Activated naive CD8-positive, alpha-beta T cell treated with anti-CD3 and anti-CD28 coated beads, Interleukin-2, amount 50 U/mL, for 16 hours (primary cell): ENCODE results near the gene FAR1.
"Not testable (repeated sequence)": the region's sequence is repeated elsewhere in the genome, so short reads cannot be mapped to it uniquely, and the experiment has no call there.

Source experiments
- DNase-seq: peaks from one replicate; pipeline ENCODE4 v3.0.0-alpha.2; 2020; ENCODE audit warnings: low read depth, low spot score

FAR1 gene, protein sequence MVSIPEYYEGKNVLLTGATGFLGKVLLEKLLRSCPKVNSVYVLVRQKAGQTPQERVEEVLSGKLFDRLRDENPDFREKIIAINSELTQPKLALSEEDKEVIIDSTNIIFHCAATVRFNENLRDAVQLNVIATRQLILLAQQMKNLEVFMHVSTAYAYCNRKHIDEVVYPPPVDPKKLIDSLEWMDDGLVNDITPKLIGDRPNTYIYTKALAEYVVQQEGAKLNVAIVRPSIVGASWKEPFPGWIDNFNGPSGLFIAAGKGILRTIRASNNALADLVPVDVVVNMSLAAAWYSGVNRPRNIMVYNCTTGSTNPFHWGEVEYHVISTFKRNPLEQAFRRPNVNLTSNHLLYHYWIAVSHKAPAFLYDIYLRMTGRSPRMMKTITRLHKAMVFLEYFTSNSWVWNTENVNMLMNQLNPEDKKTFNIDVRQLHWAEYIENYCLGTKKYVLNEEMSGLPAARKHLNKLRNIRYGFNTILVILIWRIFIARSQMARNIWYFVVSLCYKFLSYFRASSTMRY

GRCh38 chr11:13668102-13668956, at the start of gene FAR1:
FAR1 (plus strand) TSS chr11:13668668; CDS start chr11:13694766, 26,098 bp downstream.
- peak; percentile 93 for DNase-seq

GRCh38 chr11:13620063-13620462, 48.4 kb upstream of the FAR1 start:
- no peak for DNase-seq

DNA sequence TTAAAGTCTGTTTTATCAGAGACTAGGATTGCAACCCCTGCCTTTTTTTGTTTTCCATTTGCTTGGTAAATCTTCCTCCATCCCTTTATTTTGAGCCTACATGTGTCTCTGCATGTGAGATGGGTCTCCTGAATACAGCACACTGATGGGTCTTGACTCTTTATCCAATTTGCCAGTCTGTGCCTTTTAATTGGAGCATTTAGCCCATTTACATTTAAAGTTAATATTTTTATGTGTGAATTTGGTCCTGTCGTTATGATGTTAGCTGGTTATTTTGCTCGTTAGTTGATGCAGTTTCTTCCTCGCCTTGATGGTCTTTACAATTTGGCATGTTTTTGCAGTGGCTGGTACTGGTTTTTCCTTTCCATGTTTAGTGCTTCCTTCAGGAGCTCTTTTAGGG, 41.6 kb upstream of the FAR1 start:
- DNase-seq: not testable (repeated sequence)

GRCh38 chr11:13628634-13629033, 39.8 kb upstream of the FAR1 start:
- not testable (repeated sequence) for DNase-seq

DNA sequence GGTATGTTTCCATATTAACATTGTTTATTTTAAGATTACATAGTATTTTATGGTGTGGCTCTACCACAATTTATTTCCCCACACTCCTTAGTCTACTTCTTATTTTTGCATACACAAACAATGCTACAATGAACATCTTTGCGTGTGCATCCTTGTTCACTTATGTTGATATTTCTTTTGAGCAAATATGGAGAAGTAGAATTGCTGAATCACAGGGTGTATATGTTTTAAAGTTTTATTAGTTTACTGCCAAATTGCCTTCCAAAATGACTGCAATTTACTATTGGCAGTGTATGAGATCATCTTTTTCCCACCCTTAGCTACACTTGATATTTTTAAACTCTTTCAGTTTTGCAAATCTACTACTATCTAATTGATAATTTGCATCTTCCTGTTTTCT, 38.7 kb upstream of the FAR1 start:
- no peak for DNase-seq

DNA sequence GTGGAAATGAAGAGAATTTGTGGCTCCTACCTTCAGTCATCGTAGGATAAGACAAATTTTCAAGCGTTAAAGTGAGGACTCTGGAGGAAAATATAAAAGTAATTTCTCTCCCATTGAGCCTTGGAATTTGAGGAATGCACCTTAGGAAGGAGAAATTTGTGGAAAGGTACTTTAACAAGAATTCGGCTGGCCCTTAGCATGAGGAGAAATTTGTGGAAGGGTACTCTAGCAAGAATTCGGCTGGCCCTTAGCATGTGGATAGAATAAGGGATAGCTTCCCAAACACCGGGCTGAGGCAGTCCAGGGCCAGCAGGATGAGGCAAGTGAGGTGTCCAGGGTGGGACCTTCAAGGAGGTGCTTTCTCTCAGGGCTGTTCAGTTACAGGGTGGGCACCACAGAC, 33.2 kb upstream of the FAR1 start:
- no peak for DNase-seq

GRCh38 chr11:13635804-13636203, 32.7 kb upstream of the FAR1 start:
- DNase-seq: no peak

GRCh38 chr11:13637125-13638069, 31.1 kb upstream of the FAR1 start:
- DNase-seq: no peak

- no peak for DNase-seq
Measured at GRCh38 chr11:13638422-13638821, 30.0 kb upstream of the FAR1 start.

GRCh38 chr11:13644997-13645687, 23.3 kb upstream of the FAR1 start:
- no peak for DNase-seq

DNA sequence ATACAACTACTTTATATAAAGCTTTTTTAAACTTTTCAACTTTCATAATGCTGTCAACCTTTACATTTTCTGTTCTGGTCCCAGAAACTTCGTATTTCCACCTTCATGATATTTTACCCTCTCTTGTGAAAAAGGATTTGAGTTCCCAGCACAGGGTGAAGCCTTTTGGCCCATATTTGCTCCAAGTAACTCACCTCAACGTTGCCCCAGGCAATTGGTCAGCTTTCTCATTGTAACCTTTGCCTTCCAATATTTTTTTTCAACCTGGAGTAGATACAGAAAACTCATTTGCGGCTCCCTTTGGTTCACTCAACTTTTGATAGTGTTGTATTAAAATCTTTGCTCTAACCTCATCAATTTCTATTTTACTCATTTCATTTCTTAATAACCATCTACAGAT, 21.1 kb upstream of the FAR1 start:
- DNase-seq: no peak

DNA sequence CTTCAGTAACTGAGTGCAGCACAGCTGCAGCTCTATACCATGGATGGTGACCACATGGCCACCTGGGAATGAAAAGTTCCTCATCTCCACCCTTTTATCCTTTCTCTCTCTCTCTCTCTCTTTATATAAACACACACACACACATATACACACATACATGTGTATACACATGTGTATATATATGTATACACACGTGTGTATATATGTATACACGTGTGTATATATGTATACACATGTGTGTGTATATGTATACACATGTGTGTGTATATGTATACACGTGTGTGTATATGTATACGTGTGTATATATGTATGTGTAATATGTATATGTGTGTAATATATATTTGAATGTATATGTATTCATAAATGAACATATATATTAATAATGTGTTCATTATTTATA, 18.8 kb upstream of the FAR1 start:
- no peak for DNase-seq

DNA sequence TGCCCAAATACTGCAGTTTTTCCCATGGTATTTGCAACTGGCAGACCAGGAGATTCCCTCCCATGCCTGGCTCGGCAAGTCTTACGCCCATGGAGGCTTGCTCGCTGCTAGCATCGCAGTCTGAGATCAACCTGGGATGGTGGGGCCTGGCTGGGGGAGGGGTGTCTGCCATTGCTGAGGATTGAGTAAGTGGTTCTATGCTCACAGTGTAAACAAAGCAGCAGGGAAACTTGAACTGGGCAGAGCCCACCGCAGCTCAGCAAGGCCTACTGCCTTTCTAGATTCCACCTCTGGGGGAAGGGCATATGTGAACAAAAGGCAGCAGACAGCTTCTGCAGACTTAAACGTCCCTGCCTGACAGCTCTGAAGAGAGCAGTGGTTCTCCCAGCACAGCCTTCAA, 17.0 kb upstream of the FAR1 start:
- DNase-seq: not testable (repeated sequence)

DNA sequence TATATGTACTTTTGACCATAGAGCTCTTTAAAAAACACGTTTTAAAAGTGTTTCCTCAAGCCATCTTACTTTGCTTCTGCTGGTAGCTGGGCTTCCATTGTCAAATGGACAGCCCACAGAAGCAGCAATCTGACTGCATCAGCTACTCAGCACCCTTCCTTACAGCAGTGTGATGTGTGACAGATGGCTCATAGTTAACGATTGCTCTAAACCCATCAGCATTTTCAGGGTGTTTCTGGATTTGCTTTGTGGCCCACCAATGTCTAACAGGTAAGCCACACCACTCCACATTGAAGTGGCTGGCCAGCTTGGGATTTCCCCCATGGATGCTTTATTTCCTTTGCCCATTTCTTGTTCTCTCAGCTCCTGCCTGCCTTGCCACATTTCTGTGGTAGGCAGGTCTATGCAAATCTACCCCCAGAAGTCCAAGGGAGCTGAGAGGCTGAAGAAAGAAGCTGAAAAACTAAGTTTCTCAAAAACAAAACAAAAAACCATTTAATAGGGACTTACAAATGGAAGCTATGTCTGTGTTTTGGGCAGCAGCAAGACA, 7.3 kb upstream of the FAR1 start:
- DNase-seq: no peak

DNA sequence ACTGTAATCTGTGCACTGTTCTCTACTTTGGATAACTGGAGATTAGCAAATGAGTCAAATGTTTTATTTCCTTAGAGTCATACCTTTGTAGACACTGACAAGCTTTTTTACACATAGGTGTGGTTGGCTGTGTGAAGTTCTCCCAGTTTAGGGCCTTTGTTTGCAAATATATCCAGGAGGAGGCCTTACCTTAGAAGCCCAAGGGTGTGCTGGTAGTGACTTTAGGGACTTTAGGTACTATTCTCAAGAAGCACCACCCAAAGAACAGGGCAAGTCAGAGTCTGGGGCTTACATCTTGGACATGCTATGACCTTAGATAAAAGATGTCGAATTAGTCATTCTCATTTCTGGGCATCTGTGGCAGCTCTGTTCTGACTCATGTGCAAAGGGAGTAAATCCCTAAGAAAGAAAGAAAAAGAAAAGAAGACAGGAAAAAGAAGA, 4.8 kb upstream of the FAR1 start:
- no peak for DNase-seq

GRCh38 chr11:13664351-13664750, 4.1 kb upstream of the FAR1 start:
- DNase-seq: no peak

DNA sequence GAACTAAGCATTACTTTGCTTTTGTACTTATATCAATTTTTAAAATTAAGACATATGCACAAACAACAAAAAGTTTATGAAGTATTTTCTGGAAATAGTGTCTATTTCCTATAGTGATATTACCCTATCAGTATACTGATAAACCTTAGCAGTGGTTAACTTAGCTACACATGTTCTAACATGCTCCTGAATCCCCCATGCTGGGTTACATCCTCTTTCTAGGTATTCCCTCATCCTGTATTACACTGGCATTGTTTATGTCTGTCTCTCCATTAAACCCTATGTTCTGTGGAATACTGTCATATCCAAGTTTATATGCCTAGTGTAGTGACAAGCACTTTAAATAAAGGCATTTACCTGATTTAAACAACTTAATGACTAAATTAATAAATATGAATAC, 1.8 kb upstream of the FAR1 start:
- no peak for DNase-seq

DNA sequence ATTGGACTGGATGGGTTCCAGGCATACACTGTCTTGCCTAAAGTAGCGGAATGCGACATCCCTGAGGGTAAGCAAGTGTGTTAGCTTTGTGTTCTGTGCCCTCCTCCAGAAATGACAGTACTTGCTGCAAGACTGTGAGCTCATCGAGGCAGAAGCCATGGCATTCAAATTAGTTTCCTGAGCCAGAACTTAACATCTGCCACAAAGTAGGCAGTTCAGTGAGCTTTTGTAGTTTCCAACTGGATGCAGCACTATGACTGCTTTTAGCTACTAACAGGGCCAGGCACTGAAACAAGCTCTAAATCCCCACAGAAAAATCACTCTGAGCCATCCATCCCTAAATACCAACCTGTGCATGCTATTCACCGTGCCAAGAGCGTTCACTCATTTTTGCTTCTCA, 1.2 kb upstream of the FAR1 start:
- no peak for DNase-seq

- DNase-seq: no peak
Measured at GRCh38 chr11:13667795-13668101, 720 bp upstream of the FAR1 start.

GRCh38 chr11:13668957-13669521, 571 bp downstream of the FAR1 start:
- DNase-seq: peak; percentile 7
